MM.1S (cell line): ENCODE results near the gene C4A.
"Not testable (repeated sequence)": the region's sequence is repeated elsewhere in the genome, so short reads cannot be mapped to it uniquely, and the experiment has no call there.

ENCODE experiments used
- EZH2phosphoT487 ChIP-seq: fragments of 300-600 bp; sonication (generic); IDR thresholded peaks from 2 replicates; pipeline ENCODE4 v1.6.1; 2018; ENCODE audit warnings: antibody characterized with exemption, low read length
- TF ChIP-seq, protein P1 (sequence below): fragments of 300-600 bp; sonication (generic); IDR thresholded peaks from 2 replicates; pipeline ENCODE4 v1.5.1; 2016; ENCODE audit warnings: antibody characterized with exemption, low read length, mixed read lengths

DNA sequence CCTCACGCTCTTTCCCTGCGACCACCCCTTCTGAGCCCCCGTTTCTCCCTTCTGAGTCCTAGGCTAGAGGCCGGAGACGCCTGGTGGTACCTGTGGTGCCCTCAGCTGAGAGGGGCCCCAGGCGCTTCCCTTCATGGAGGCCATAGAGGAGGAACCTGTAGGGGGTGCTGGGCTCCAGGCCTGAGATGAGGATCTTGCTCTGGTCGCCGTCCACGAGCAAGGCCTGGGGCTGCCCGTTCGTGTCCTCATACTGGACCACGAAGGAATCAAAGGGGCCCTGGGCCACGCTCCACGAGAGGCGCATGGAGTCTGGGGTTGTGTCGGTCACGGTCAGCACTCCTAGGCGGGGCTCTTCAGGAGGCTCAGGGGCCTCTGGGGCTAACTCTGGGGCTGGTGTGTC is 63.1 kb downstream of the C4A start:
- TF ChIP-seq, protein P1, sequence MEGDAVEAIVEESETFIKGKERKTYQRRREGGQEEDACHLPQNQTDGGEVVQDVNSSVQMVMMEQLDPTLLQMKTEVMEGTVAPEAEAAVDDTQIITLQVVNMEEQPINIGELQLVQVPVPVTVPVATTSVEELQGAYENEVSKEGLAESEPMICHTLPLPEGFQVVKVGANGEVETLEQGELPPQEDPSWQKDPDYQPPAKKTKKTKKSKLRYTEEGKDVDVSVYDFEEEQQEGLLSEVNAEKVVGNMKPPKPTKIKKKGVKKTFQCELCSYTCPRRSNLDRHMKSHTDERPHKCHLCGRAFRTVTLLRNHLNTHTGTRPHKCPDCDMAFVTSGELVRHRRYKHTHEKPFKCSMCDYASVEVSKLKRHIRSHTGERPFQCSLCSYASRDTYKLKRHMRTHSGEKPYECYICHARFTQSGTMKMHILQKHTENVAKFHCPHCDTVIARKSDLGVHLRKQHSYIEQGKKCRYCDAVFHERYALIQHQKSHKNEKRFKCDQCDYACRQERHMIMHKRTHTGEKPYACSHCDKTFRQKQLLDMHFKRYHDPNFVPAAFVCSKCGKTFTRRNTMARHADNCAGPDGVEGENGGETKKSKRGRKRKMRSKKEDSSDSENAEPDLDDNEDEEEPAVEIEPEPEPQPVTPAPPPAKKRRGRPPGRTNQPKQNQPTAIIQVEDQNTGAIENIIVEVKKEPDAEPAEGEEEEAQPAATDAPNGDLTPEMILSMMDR, result not testable (repeated sequence)
- TF ChIP-seq EZH2phosphoT487, result not testable (repeated sequence)
